ENCODE data around the gene NTNG2.
A peak's percentile ranks its signal among the peaks of the same experiment; 100 is the strongest.

NTNG2 gene

DNA sequence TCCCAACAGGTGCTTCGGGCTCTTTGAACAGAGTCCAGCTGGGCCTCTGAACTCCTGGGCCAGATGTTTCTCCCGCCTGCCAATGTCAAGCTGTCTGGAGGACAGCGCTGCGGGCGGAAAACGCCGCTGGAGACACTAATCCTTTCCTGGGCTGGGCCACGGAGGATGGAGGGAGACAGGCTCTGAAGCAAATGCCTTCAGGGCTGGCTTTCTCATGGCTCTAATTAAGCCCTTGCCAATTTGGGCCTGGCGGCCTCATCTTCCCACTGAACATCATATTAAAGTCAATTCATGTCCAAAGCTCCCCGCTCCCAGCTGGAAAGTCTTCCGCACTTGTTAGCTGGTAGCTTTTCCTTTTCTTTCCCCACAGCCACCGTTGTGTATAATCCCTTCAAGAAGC lies 72.7 kb downstream of the NTNG2 start:
- Histone ChIP-seq H4K91ac (ENCODE audit: low read depth, low read length, poor library complexity) (no peak overlapping the region), H3K18ac (ENCODE audit: low read length) (peak overlapping the region; percentile 23), H3K4me1 (ENCODE audit: control insufficient read depth in 2 of 2, insufficient read depth in 1 of 2, low read depth in 1 of 2, low read length in 2 of 2) (peaks cover 0 to 2% of the 10 kb centered on the region in 2 donors), H4K8ac (ENCODE audit: low read depth, low read length) (no peak overlapping the region), H3K27me3 (ENCODE audit: control insufficient read depth in 3 of 3, insufficient read depth in 3 of 3, low read depth in 1 of 3, low read length in 3 of 3) (peaks cover 0 to 71% (median 2%) of the 10 kb centered on the region in 3 experiments), H3K4me2 (ENCODE audit: insufficient read depth, low read length, poor library complexity, severe bottlenecking) (no peak overlapping the region), H2BK5ac (ENCODE audit: low read length) (no peak overlapping the region), H3K14ac (ENCODE audit: low read length) (no peak overlapping the region), H3K27ac (replicated peaks; ENCODE audit: low read length) (no peak overlapping the region), H3K9ac (ENCODE audit: low read depth, low read length, poor library complexity) (no peak overlapping the region), H2AK5ac (ENCODE audit: low read depth, low read length) (peak overlapping the region; percentile 86), H2BK12ac (ENCODE audit: low read length) (no peak overlapping the region), H2AFZ (ENCODE audit: low read length) (no peak overlapping the region), H3K4me3 (ENCODE audit: low read length in 2 of 2) (no peak overlapping the region), H2BK15ac (ENCODE audit: low read length) (no peak overlapping the region), H3K23ac (ENCODE audit: low read depth, low read length, poor library complexity) (no peak overlapping the region), H3K79me1 (ENCODE audit: low read depth, low read length) (peaks cover 3% of the 10 kb centered on the region), H2BK120ac (ENCODE audit: low read depth, low read length) (no peak overlapping the region), H3K4ac (ENCODE audit: low read length) (no peak overlapping the region), H3K9me3 (replicated peaks in 1 of 2; ENCODE audit: control insufficient read depth in 2 of 2, insufficient read depth in 1 of 2, low read depth in 1 of 2, low read length in 2 of 2) (no peaks in the 10 kb centered on the region), H3K36me3 (replicated peaks in 1 of 2; ENCODE audit: control insufficient read depth in 2 of 2, insufficient read depth in 2 of 2, low read length in 2 of 2) (no peaks in the 10 kb centered on the region)
- no peak for DNase-seq (ENCODE audit: low spot score)
- no CpG with 5 or more reads among the region's 12 CpGs for WGBS, 2 donors (ENCODE audit: extremely low coverage in 2 of 2, insufficient read length in 2 of 2, insufficient replicate concordance in 1 of 2)

DNA sequence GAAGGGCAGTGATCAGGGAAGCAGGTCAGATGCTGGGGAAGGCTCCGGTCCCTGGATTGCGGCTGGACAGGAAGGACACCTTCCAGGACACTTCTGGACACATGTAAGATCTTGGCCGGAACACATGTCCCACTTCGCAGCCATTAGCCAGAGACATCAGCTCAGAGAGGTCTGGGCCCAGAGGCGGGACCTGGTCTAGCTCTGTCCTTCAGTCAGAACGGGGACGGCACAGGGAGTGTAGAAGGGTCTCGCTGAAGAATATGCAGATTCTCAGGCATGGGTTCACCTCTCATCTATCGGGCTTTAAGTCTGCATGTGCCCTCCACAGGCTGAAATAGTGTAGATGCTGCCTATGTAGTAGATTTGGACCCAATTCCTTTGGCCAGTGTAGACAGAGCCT lies 73.3 kb downstream of the NTNG2 start:
- Histone ChIP-seq H3K9ac (ENCODE audit: low read depth, low read length, poor library complexity) (no peak overlapping the region), H2AK5ac (ENCODE audit: low read depth, low read length) (no peak overlapping the region)
- no peak for DNase-seq (ENCODE audit: low spot score)

DNA sequence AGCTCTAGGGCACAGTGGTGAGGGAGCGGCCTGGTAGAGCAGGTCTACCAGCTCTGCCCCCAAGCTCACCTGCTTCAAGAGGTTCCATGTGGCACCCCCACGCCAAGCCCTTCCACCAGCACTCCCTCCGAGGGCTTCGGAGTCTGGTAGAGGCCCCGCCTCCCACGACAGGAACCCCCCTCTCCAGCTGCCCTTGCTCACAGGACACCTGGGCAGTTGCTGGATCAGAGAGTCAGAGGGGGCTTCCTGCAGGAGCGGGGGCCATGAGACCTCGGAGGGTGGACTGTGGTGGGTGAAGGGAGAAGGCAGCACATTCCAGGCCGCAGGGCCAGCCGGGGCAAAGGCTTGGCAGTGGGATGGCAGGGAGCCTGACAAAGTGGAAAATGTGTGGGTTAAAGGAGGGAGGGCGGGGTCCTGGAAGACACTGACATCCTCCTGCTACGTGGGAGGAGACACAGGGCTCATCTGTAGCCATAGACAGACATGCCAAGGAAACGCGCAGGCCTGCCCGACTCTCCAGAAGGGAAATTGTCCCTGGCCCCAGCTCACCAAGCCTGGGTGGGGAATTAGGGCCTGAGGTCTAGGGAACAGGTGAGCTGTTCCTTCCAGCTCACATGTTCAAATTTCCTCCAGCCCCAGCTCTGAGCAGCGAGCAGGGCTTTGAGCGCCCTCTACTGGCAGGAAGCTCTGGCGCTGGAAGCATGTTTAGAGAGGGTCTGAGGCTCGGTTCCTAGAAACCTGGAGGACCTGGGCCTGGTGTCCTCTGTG lies 74.2 kb downstream of the NTNG2 start:
- Histone ChIP-seq H3K4me1 (ENCODE audit: control insufficient read depth in 2 of 2, insufficient read depth in 1 of 2, low read depth in 1 of 2, low read length in 2 of 2) (peaks cover 5 to 8% of the 10 kb centered on the region in 2 donors), H4K91ac (ENCODE audit: low read depth, low read length, poor library complexity) (no peak overlapping the region), H3K18ac (ENCODE audit: low read length) (peak overlapping the region; percentile 86), H2AFZ (ENCODE audit: low read length) (no peak overlapping the region), H3K9me3 (replicated peaks in 1 of 2; ENCODE audit: control insufficient read depth in 2 of 2, insufficient read depth in 1 of 2, low read depth in 1 of 2, low read length in 2 of 2) (no peaks in the 10 kb centered on the region), H2BK15ac (ENCODE audit: low read length) (peak overlapping the region; percentile 59), H4K8ac (ENCODE audit: low read depth, low read length) (no peak overlapping the region), H3K23ac (ENCODE audit: low read depth, low read length, poor library complexity) (peak overlapping the region; percentile 82), H3K9ac (ENCODE audit: low read depth, low read length, poor library complexity) (no peak overlapping the region), H3K4ac (ENCODE audit: low read length) (no peak overlapping the region), H2AK5ac (ENCODE audit: low read depth, low read length) (peak overlapping the region; percentile 99), H3K4me3 (ENCODE audit: low read length in 2 of 2) (no peak overlapping the region), H3K14ac (ENCODE audit: low read length) (no peak overlapping the region), H2BK120ac (ENCODE audit: low read depth, low read length) (no peak overlapping the region), H3K4me2 (ENCODE audit: insufficient read depth, low read length, poor library complexity, severe bottlenecking) (no peak overlapping the region), H3K27ac (replicated peaks; ENCODE audit: low read length) (no peak overlapping the region), H3K27me3 (ENCODE audit: control insufficient read depth in 3 of 3, insufficient read depth in 3 of 3, low read depth in 1 of 3, low read length in 3 of 3) (peaks cover 0 to 77% (median 5%) of the 10 kb centered on the region in 3 experiments), H2BK12ac (ENCODE audit: low read length) (peak overlapping the region; percentile 86), H3K79me1 (ENCODE audit: low read depth, low read length) (peaks cover 3% of the 10 kb centered on the region), H3K36me3 (replicated peaks in 1 of 2; ENCODE audit: control insufficient read depth in 2 of 2, insufficient read depth in 2 of 2, low read length in 2 of 2) (no peaks in the 10 kb centered on the region), H2BK5ac (ENCODE audit: low read length) (peak overlapping the region; percentile 54)
- no CpG with 5 or more reads among the region's 19 CpGs for WGBS, 2 donors (ENCODE audit: extremely low coverage in 2 of 2, insufficient read length in 2 of 2, insufficient replicate concordance in 1 of 2)
- DNase-seq (ENCODE audit: low spot score) = peak; percentile 78

More for the DNA sequence above, 73.3 kb downstream of the NTNG2 start:
- Histone ChIP-seq H3K14ac (ENCODE audit: low read length) (no peak overlapping the region), H3K4me2 (ENCODE audit: insufficient read depth, low read length, poor library complexity, severe bottlenecking) (no peak overlapping the region), H3K18ac (ENCODE audit: low read length) (no peak overlapping the region), H3K4me1 (ENCODE audit: control insufficient read depth in 2 of 2, insufficient read depth in 1 of 2, low read depth in 1 of 2, low read length in 2 of 2) (peaks cover 0 to 2% of the 10 kb centered on the region in 2 donors), H3K79me1 (ENCODE audit: low read depth, low read length) (peaks cover 3% of the 10 kb centered on the region), H3K9me3 (replicated peaks in 1 of 2; ENCODE audit: control insufficient read depth in 2 of 2, insufficient read depth in 1 of 2, low read depth in 1 of 2, low read length in 2 of 2) (no peaks in the 10 kb centered on the region), H3K4me3 (ENCODE audit: low read length in 2 of 2) (no peak overlapping the region), H2BK5ac (ENCODE audit: low read length) (no peak overlapping the region), H2AFZ (ENCODE audit: low read length) (no peak overlapping the region), H3K23ac (ENCODE audit: low read depth, low read length, poor library complexity) (no peak overlapping the region), H3K27ac (replicated peaks; ENCODE audit: low read length) (no peak overlapping the region), H3K36me3 (replicated peaks in 1 of 2; ENCODE audit: control insufficient read depth in 2 of 2, insufficient read depth in 2 of 2, low read length in 2 of 2) (no peaks in the 10 kb centered on the region), H2BK15ac (ENCODE audit: low read length) (no peak overlapping the region), H3K4ac (ENCODE audit: low read length) (no peak overlapping the region), H3K27me3 (ENCODE audit: control insufficient read depth in 3 of 3, insufficient read depth in 3 of 3, low read depth in 1 of 3, low read length in 3 of 3) (peaks cover 0 to 71% (median 2%) of the 10 kb centered on the region in 3 experiments), H2BK12ac (ENCODE audit: low read length) (no peak overlapping the region), H4K8ac (ENCODE audit: low read depth, low read length) (no peak overlapping the region), H4K91ac (ENCODE audit: low read depth, low read length, poor library complexity) (no peak overlapping the region), H2BK120ac (ENCODE audit: low read depth, low read length) (no peak overlapping the region)
- no CpG with 5 or more reads among the region's 9 CpGs for WGBS, 2 donors (ENCODE audit: extremely low coverage in 2 of 2, insufficient read length in 2 of 2, insufficient replicate concordance in 1 of 2)

DNA sequence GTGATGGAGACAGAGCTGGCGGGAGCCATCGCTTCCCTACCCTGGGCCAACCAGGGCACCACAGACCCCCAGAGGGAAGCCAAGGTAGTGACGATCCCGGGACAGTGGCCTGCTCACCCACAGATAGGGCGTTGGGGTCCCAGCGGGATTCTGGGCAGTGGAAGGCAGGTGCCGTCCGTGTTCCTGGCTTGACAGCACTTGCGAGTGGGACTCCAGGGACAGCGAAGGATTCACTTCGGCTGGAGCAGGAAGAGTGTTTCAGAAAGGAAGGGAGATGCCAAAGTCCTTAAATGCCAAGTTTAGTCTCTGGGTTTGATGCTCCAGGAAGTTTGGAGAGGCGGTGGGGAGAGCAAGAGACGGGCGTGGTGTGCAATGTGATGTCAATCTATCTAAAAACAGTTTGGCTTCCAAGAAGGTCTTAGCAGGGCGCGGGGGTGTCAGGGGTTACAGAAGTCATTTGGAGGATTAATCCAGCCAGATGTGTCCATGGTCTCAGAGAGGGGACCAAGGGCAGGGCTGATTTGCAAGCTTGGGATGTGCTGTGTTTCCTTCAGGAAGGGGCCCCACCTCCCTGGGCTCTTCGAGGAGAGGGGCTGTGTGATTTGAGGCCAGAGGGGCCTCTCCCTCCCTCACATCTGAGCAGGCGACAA lies 74.9 kb downstream of the NTNG2 start:
- H3K18ac ChIP-seq (ENCODE audit: low read length) = peak overlapping the region; percentile 86
- H4K8ac ChIP-seq (ENCODE audit: low read depth, low read length) = no peak overlapping the region
- H2AFZ ChIP-seq (ENCODE audit: low read length) = no peak overlapping the region
- peaks cover 5 to 8% of the 10 kb centered on the region in 2 donors for H3K4me1 ChIP-seq (ENCODE audit: control insufficient read depth in 2 of 2, insufficient read depth in 1 of 2, low read depth in 1 of 2, low read length in 2 of 2)
- no peak overlapping the region for H3K4me3 ChIP-seq (ENCODE audit: low read length in 2 of 2)
- H4K91ac ChIP-seq (ENCODE audit: low read depth, low read length, poor library complexity) = no peak overlapping the region
- peak overlapping the region; percentile 37 for H2BK15ac ChIP-seq (ENCODE audit: low read length)
- H3K9ac ChIP-seq (ENCODE audit: low read depth, low read length, poor library complexity) = peak overlapping the region; percentile 66
- no CpG with 5 or more reads among the region's 18 CpGs for WGBS, 2 donors (ENCODE audit: extremely low coverage in 2 of 2, insufficient read length in 2 of 2, insufficient replicate concordance in 1 of 2)
- no peak overlapping the region for H3K14ac ChIP-seq (ENCODE audit: low read length)
- H2BK12ac ChIP-seq (ENCODE audit: low read length) = no peak overlapping the region
- H3K79me1 ChIP-seq (ENCODE audit: low read depth, low read length) = peaks cover 3% of the 10 kb centered on the region
- H3K4me2 ChIP-seq (ENCODE audit: insufficient read depth, low read length, poor library complexity, severe bottlenecking) = no peak overlapping the region
- H3K4ac ChIP-seq (ENCODE audit: low read length) = no peak overlapping the region
- H2BK5ac ChIP-seq (ENCODE audit: low read length) = peak overlapping the region; percentile 54
- no peak overlapping the region for H2BK120ac ChIP-seq (ENCODE audit: low read depth, low read length)
- DNase-seq (ENCODE audit: low spot score) = no peak
- peaks cover 0 to 80% (median 7%) of the 10 kb centered on the region in 3 experiments for H3K27me3 ChIP-seq (ENCODE audit: control insufficient read depth in 3 of 3, insufficient read depth in 3 of 3, low read depth in 1 of 3, low read length in 3 of 3)
- no peaks in the 10 kb centered on the region for H3K36me3 ChIP-seq (replicated peaks in 1 of 2; ENCODE audit: control insufficient read depth in 2 of 2, insufficient read depth in 2 of 2, low read length in 2 of 2)
- peak overlapping the region; percentile 99 for H2AK5ac ChIP-seq (ENCODE audit: low read depth, low read length)
- no peaks in the 10 kb centered on the region for H3K9me3 ChIP-seq (replicated peaks in 1 of 2; ENCODE audit: control insufficient read depth in 2 of 2, insufficient read depth in 1 of 2, low read depth in 1 of 2, low read length in 2 of 2)
- H3K23ac ChIP-seq (ENCODE audit: low read depth, low read length, poor library complexity) = no peak overlapping the region
- no peak overlapping the region for H3K27ac ChIP-seq (replicated peaks; ENCODE audit: low read length)
